GM06990 (cell line): Measurements from ENCODE around the gene CDH20.

ENCODE experiments used
- DNase-seq: peaks from one replicate; pipeline ENCODE4 v3.0.0-alpha.2; 2011; ENCODE audit not compliant: insufficient read length; ENCODE audit errors: extremely low read depth
- H3K27me3 ChIP-seq: replicated peaks from 2 replicates; pipeline ENCODE4 v1.6.0; 2011; ENCODE audit warnings: low read length; ENCODE audit not compliant: control insufficient read depth, insufficient read depth
- H3K36me3 ChIP-seq: 2 replicates; pipeline ENCODE4 v1.5.1; 2011; ENCODE audit warnings: low read length; ENCODE audit not compliant: control insufficient read depth, insufficient read depth
- H3K4me3 ChIP-seq: replicated peaks from 2 replicates; pipeline ENCODE4 v1.5.1; 2011; ENCODE audit warnings: low read depth, mild to moderate bottlenecking, control low read depth, low read length
- TF ChIP-seq, protein P1 (sequence below): IDR thresholded peaks from 2 replicates; pipeline ENCODE4 v1.5.1; 2011; ENCODE audit warnings: low read length, control low read depth, mild to moderate bottlenecking, inconsistent platforms; ENCODE audit not compliant: insufficient read depth, poor library complexity, severe bottlenecking

CDH20 gene

DNA sequence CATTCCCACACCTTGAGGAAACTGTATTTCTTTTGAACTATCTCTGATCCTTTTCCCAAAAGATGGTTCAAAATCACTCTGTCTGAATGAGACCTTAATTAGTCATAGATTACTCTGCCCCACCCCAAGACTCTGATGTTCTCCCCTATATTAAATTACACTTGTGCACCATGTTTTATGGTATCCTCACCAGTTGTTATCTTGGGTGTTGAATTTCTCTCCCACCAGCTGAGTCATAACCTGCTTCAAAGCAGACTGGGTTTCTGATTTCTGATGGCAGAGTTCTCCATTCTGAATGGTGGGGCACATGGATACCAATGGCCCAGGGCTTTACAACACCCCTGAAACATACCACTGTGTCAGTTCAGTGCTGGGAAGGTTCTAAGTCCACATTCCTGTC lies 15.0 kb downstream of the CDH20 start:
- TF ChIP-seq, protein P1, sequence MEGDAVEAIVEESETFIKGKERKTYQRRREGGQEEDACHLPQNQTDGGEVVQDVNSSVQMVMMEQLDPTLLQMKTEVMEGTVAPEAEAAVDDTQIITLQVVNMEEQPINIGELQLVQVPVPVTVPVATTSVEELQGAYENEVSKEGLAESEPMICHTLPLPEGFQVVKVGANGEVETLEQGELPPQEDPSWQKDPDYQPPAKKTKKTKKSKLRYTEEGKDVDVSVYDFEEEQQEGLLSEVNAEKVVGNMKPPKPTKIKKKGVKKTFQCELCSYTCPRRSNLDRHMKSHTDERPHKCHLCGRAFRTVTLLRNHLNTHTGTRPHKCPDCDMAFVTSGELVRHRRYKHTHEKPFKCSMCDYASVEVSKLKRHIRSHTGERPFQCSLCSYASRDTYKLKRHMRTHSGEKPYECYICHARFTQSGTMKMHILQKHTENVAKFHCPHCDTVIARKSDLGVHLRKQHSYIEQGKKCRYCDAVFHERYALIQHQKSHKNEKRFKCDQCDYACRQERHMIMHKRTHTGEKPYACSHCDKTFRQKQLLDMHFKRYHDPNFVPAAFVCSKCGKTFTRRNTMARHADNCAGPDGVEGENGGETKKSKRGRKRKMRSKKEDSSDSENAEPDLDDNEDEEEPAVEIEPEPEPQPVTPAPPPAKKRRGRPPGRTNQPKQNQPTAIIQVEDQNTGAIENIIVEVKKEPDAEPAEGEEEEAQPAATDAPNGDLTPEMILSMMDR: no peak
- no peaks in the 10 kb centered on the region for H3K36me3 ChIP-seq
- DNase-seq: no peak
- H3K4me3 ChIP-seq: no peak overlapping the region
- H3K27me3 ChIP-seq: no peaks in the 10 kb centered on the region

DNA sequence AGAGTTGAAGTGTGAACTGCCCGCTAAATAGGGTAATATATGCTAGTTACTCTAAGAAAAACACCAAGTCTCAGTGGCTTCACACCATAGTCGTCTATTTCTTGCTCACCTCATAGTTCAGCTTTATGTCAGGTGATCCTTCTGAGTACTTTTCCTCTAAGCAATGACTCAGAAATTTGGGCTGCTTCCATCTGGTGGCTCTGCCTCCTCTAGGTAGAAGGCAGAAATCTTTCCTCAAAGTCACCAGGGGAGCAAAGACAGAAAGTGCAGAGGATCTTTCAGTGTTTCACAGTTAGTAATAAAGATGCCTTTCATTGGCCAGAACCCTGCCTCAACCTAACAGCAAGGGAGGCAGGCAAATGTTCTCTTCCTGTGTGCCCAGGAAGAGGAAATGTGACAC lies 17.3 kb downstream of the CDH20 start:
- H3K4me3 ChIP-seq: no peak overlapping the region
- no peaks in the 10 kb centered on the region for H3K27me3 ChIP-seq
- H3K36me3 ChIP-seq: no peaks in the 10 kb centered on the region
- TF ChIP-seq, protein P1: no peak
- DNase-seq: no peak

DNA sequence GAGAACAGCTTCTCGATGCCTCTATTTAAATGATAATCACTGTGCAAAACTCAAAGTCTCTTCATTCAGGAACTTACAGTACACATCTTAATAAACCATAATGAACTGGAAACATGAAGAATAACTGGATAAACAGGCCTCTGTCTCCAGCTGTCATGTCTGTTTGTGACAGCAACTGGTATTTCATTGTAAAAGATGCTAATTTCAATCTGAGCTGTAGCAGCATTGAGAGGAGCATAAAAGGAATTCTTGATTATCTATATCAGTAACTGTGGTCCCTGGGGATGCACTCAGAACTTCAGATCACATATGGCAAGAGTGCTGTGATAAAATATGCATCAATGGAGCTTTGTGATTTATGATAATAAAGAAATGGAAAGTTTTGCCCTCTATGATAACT lies 18.8 kb downstream of the CDH20 start:
- no peak for DNase-seq
- H3K36me3 ChIP-seq: no peaks in the 10 kb centered on the region
- H3K27me3 ChIP-seq: no peaks in the 10 kb centered on the region

DNA sequence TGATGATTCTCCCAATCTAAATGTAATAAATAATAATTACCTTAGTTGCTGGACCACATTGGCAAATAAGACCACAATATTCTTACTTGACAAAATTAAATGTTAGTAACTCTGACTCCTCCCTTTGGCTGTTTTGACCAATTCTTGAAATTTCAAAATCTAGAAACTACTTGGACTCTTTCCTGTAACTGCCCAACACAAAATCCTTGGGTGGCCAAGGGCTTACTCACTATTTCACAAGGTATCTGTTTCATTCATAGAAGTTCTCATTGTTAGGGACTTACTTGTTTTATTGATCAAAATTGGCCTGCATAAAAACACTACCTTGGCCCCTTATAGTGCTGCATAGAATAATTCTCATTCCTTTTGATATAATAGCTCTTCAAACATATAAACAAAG lies 19.4 kb downstream of the CDH20 start:
- DNase-seq: no peak
- no peak overlapping the region for H3K4me3 ChIP-seq
- TF ChIP-seq, protein P1: no peak

More for the DNA sequence above, 18.8 kb downstream of the CDH20 start:
- TF ChIP-seq, protein P1: no peak
- no peak overlapping the region for H3K4me3 ChIP-seq

DNA sequence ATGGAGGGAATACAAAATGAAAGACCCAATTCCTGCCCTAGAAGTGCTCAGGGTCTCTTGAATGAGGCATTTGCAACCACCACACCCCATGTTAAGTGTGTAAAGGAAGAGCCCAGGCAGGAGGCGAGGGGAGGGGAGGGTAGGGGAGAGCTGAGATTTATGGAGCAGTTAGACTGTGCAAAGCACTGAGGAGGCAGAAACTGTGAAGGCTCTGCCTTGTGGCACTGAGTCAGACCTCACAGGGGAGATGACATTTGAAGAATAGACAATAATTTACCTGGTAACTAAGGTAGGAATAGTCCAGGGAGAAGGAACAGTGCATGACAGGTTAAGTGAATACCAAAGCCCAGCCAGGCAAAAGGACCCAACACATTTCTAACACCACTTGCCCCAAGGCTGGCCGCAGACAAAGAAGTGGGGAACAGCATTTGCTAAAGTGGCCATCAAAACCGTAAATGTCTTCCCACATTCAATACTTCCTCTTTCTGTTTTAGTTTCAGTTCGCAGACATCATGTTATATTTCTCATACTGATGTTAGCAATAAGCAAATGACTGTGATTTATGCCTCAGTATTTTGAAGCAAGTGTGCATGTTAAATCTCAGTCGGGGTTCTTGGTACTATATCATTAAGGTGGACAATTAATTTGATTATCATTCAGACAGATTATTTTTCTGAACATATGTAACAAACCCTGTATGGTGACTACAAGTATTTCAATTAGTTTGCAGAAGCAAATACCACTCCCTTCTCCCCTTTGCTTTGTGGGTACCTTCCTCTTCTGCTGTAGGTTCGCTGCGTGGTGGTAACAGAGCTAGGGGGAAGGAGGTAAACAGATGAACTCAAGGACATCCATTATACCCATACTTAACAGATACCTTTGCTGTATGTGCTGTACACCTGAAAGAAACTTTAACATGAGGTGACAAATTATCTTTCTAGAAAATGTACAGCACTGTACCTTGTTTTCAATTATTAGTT lies 27.5 kb downstream of the CDH20 start:
- no peaks in the 10 kb centered on the region for H3K36me3 ChIP-seq
- peak; percentile 31 for DNase-seq
- no peak overlapping the region for H3K4me3 ChIP-seq
- 0 out of 2 replicates have a peak, but pooled peaks cover 2% of the 10 kb centered on the region for H3K27me3 ChIP-seq
- TF ChIP-seq, protein P1: no peak

More for the DNA sequence above, 19.4 kb downstream of the CDH20 start:
- H3K36me3 ChIP-seq: no peaks in the 10 kb centered on the region
- 0 out of 2 replicates have a peak, but pooled peaks cover under 1% of the 10 kb centered on the region for H3K27me3 ChIP-seq
